HEK293T (cell line): ENCODE results near the gene PLXNA2.

ENCODE experiments used
- BHLHE40 ChIP-seq: fragments of 450-650 bp; IDR thresholded peaks from 2 replicates; pipeline ENCODE4 v1.6.1; 2016; ENCODE audit warnings: mild to moderate bottlenecking, moderate library complexity, borderline replicate concordance
- L3MBTL2 ChIP-seq: fragments of 450-650 bp; conservative IDR thresholded peaks from 2 replicates; pipeline ENCODE4 v1.6.1; 2016; ENCODE audit warnings: mild to moderate bottlenecking

DNA sequence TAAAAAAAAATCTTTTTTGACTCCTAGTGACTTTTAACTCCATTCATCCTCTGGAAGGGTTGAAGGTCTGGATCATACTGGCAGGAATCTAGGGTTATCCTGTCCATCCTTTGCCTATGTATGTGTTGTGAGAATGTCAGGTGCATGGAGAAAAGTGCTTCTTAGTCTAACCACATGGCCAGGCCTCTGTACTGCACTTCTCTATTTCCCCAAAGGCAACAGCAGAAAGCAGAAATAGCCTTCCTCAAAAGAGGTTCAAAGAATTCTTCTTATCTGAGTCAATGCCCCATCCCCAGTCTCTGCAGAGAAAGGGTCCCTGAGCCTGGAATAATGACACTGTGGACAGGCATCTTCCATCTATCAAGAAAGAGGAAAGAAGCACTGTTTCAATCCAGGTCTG lies 247.5 kb downstream of the PLXNA2 start:
- TF ChIP-seq L3MBTL2 = no peak
- TF ChIP-seq BHLHE40 = no peak
